Glutamatergic neuron (in vitro differentiated cells): ENCODE data around the gene PNKD. TPM values are rescaled to one million over a fixed set of nuclear protein-coding genes. Genes with fewer than 3 reads are reported as not detected.
A peak's percentile ranks its signal among the peaks of the same experiment; 100 is the strongest.

Experiments
- DNase-seq: peaks from one replicate; pipeline ENCODE4 v3.0.0; 2022
- H3K27ac Mint-ChIP-seq: one replicate; pipeline ENCODE4 v1.8.0; 2020; ENCODE audit warnings: mild to moderate bottlenecking, mixed read lengths, inconsistent platforms; ENCODE audit not compliant: unreplicated experiment
- H3K27me3 Mint-ChIP-seq: one replicate; pipeline ENCODE4 v1.8.0; 2020; ENCODE audit warnings: mild to moderate bottlenecking, moderate library complexity, mixed read lengths, inconsistent platforms; ENCODE audit not compliant: unreplicated experiment
- H3K36me3 Mint-ChIP-seq: one replicate; pipeline ENCODE4 v1.8.0; 2020; ENCODE audit warnings: mild to moderate bottlenecking, mixed read lengths, inconsistent platforms; ENCODE audit not compliant: unreplicated experiment
- H3K4me1 Mint-ChIP-seq: one replicate; pipeline ENCODE4 v1.8.0; 2020; ENCODE audit warnings: mild to moderate bottlenecking, low read depth, mixed read lengths, inconsistent platforms; ENCODE audit not compliant: unreplicated experiment
- H3K4me3 Mint-ChIP-seq: one replicate; pipeline ENCODE4 v1.8.0; 2020; ENCODE audit warnings: mild to moderate bottlenecking, mixed read lengths, inconsistent platforms; ENCODE audit not compliant: unreplicated experiment
- H3K9me3 Mint-ChIP-seq: one replicate; pipeline ENCODE4 v1.8.0; 2020; ENCODE audit warnings: mild to moderate bottlenecking, moderate library complexity, mixed read lengths, inconsistent platforms; ENCODE audit not compliant: unreplicated experiment
- CTCF ChIP-seq: fragments of 200-600 bp; sonication (generic); IDR thresholded peaks from one replicate; pipeline ENCODE4 v1.5.0; 2021; ENCODE audit not compliant: partially characterized antibody, unreplicated experiment
- total RNA-seq: library from RNA; stranded (reverse); fragmentation: NEBNext Ultra II Directional; extraction: Animal tissue kit (Norgen Biotek cat#: 25700); gene quantifications from one replicate; pipeline ENCODE4 v1.2.1, GENCODE V29; 2021; ENCODE audit not compliant: unreplicated experiment

The PNKD gene
- total RNA-seq, 1 donor from 2014 or later = 44.2 TPM

GRCh38 chr2:218357236-218358177 lies 87.2 kb downstream of the PNKD start:
- Mint-ChIP-seq H3K4me3 (no peak overlapping the region), H3K9me3 (peaks cover 2% of the 10 kb centered on the region), H3K27ac (peak overlapping the region; percentile 11), H3K27me3 (peaks cover 5% of the 10 kb centered on the region), H3K36me3 (no peaks in the 10 kb centered on the region), H3K4me1 (peaks cover 2% of the 10 kb centered on the region)
- DNase-seq = no peak
- no peak for TF ChIP-seq CTCF

- no peak overlapping the region for H3K4me3 Mint-ChIP-seq
- peaks cover 5% of the 10 kb centered on the region for H3K27me3 Mint-ChIP-seq
- no peak overlapping the region for H3K27ac Mint-ChIP-seq
- H3K4me1 Mint-ChIP-seq = peaks cover 2% of the 10 kb centered on the region
- no peak for DNase-seq
- no peaks in the 10 kb centered on the region for H3K36me3 Mint-ChIP-seq
- TF ChIP-seq CTCF = no peak
- no peaks in the 10 kb centered on the region for H3K9me3 Mint-ChIP-seq
These were observed 90.1 kb downstream of the PNKD start for GRCh38 chr2:218360453-218360852.

GRCh38 chr2:218362606-218363005 lies 92.3 kb downstream of the PNKD start:
- no peak for DNase-seq
- peaks cover 3% of the 10 kb centered on the region for H3K27me3 Mint-ChIP-seq
- no peak overlapping the region for H3K27ac Mint-ChIP-seq
- H3K36me3 Mint-ChIP-seq = no peaks in the 10 kb centered on the region
- TF ChIP-seq CTCF = no peak
- no peak overlapping the region for H3K4me3 Mint-ChIP-seq
- no peaks in the 10 kb centered on the region for H3K4me1 Mint-ChIP-seq
- H3K9me3 Mint-ChIP-seq = no peaks in the 10 kb centered on the region

GRCh38 chr2:218363736-218364135 lies 93.4 kb downstream of the PNKD start:
- no peak for TF ChIP-seq CTCF
- H3K27ac Mint-ChIP-seq = no peak overlapping the region
- no peak for DNase-seq
- no peaks in the 10 kb centered on the region for H3K9me3 Mint-ChIP-seq
- no peaks in the 10 kb centered on the region for H3K4me1 Mint-ChIP-seq
- no peak overlapping the region for H3K4me3 Mint-ChIP-seq
- H3K36me3 Mint-ChIP-seq = no peaks in the 10 kb centered on the region
- H3K27me3 Mint-ChIP-seq = peaks cover 3% of the 10 kb centered on the region

- no peaks in the 10 kb centered on the region for H3K36me3 Mint-ChIP-seq
- TF ChIP-seq CTCF = no peak
- no peaks in the 10 kb centered on the region for H3K4me1 Mint-ChIP-seq
- H3K9me3 Mint-ChIP-seq = no peaks in the 10 kb centered on the region
- no peak overlapping the region for H3K27ac Mint-ChIP-seq
- peaks cover 3% of the 10 kb centered on the region for H3K27me3 Mint-ChIP-seq
- no peak overlapping the region for H3K4me3 Mint-ChIP-seq
- DNase-seq = no peak
These were observed 93.9 kb downstream of the PNKD start for GRCh38 chr2:218364196-218364595.
